HFFc6 (cell line): Measurements from ENCODE around the gene ZBTB49. TPM values are rescaled to one million over a fixed set of nuclear protein-coding genes. Genes with fewer than 3 reads are reported as not detected.
A peak's percentile ranks its signal among the peaks of the same experiment; 100 is the strongest.

Experiments
- DNase-seq: peaks from one replicate; pipeline ENCODE4 v3.0.0-alpha.2; 2018
- H3K27ac Mint-ChIP-seq: 2 replicates; pipeline ENCODE4 v1.8.0; 2020; ENCODE audit warnings: mild to moderate bottlenecking, mixed read lengths
- H3K27me3 Mint-ChIP-seq: 2 replicates; pipeline ENCODE4 v1.8.0; 2021; ENCODE audit warnings: mild to moderate bottlenecking, moderate library complexity, mixed read lengths; ENCODE audit not compliant: insufficient read depth
- H3K36me3 Mint-ChIP-seq: 2 replicates; pipeline ENCODE4 v1.8.0; 2021; ENCODE audit warnings: low read depth, mixed read lengths
- H3K4me1 Mint-ChIP-seq: 2 replicates; pipeline ENCODE4 v1.8.0; 2020; ENCODE audit warnings: low read depth, mixed read lengths
- H3K4me3 Mint-ChIP-seq: 2 replicates; pipeline ENCODE4 v1.8.0; 2020; ENCODE audit warnings: mild to moderate bottlenecking, moderate library complexity, mixed read lengths
- H3K9me3 Mint-ChIP-seq: 2 replicates; pipeline ENCODE4 v1.8.0; 2020; ENCODE audit warnings: mild to moderate bottlenecking, mixed read lengths
- total RNA-seq, 6 experiments: library from RNA; stranded (reverse); fragmentation: NEBNext Ultra II Directional; extraction: Animal tissue kit (Norgen Biotek cat#: 25700); gene quantifications; 2 replicates in 1 of 6; 3 replicates in 5 of 6; pipeline ENCODE4 v1.2.3, GENCODE V29; 2021
- TF ChIP-seq, protein P1 (sequence below): fragments of 200-600 bp; sonication (generic); IDR thresholded peaks from 2 replicates; pipeline ENCODE4 v1.5.0; 2021; ENCODE audit warnings: antibody characterized with exemption, mild to moderate bottlenecking

ZBTB49 gene
- total RNA-seq, 6 experiments from 2014 or later: 2.5 to 3.2 (median 3.0) TPM

DNA sequence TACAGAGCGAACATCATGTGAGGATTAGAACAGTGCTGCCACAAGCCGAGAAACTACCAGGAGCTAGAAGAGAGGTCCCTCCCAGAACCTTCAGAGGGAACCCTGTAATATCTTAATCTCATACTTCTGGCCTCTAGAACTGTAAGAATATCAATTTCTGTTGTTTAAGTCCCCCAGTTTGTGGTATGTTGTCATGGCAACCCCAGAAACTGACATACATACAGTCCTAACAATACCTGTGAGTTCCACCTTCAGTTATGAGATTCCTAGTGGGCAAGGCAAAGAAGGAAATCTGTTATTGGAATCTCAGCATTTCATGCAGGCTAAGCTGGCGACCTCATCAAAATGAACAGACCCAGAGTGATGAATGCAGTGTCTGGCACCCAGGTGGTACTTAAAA is 42.5 kb downstream of the ZBTB49 start:
- peaks cover 20% of the 10 kb centered on the region for H3K27me3 Mint-ChIP-seq
- no peak overlapping the region for H3K4me3 Mint-ChIP-seq
- H3K36me3 Mint-ChIP-seq: no peaks in the 10 kb centered on the region; the same call in 1 of the 2 replicates
- no peaks in the 10 kb centered on the region for H3K4me1 Mint-ChIP-seq
- no peaks in the 10 kb centered on the region for H3K9me3 Mint-ChIP-seq
- DNase-seq: no peak
- no peak overlapping the region for H3K27ac Mint-ChIP-seq
- TF ChIP-seq, protein P1, sequence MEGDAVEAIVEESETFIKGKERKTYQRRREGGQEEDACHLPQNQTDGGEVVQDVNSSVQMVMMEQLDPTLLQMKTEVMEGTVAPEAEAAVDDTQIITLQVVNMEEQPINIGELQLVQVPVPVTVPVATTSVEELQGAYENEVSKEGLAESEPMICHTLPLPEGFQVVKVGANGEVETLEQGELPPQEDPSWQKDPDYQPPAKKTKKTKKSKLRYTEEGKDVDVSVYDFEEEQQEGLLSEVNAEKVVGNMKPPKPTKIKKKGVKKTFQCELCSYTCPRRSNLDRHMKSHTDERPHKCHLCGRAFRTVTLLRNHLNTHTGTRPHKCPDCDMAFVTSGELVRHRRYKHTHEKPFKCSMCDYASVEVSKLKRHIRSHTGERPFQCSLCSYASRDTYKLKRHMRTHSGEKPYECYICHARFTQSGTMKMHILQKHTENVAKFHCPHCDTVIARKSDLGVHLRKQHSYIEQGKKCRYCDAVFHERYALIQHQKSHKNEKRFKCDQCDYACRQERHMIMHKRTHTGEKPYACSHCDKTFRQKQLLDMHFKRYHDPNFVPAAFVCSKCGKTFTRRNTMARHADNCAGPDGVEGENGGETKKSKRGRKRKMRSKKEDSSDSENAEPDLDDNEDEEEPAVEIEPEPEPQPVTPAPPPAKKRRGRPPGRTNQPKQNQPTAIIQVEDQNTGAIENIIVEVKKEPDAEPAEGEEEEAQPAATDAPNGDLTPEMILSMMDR: no peak

DNA sequence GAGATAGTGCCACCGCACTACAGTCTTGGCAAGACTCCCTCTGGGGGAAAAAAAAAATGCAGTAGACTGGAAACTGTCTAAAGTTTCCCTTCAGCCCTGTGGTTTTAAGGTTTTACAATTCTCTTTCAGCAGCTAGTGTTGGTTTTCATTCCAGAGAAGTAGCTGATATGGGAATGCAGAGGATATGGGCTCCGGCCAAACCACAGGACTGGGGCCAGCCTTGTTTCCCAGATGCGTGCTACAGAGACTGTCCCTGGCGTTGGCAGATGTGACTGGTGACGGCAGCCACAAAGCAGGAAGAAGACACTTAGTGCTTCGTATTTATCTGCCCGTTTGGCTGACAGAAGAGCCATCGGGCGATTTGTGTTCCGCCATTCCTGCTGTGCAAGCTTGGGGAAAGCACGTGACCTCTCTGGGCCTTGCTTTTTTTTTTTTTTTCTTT is 43.2 kb downstream of the ZBTB49 start:
- H3K36me3 Mint-ChIP-seq: no peaks in the 10 kb centered on the region; the same call in 1 of the 2 replicates
- H3K4me3 Mint-ChIP-seq: no peak overlapping the region; the same call in 1 of the 2 replicates
- TF ChIP-seq, protein P1: no peak
- H3K27me3 Mint-ChIP-seq: peaks cover 25% of the 10 kb centered on the region
- H3K9me3 Mint-ChIP-seq: no peaks in the 10 kb centered on the region
- H3K27ac Mint-ChIP-seq: peak overlapping the region; percentile 24; the same call in 1 of the 2 replicates
- no peaks in the 10 kb centered on the region for H3K4me1 Mint-ChIP-seq
- DNase-seq: peak; percentile 89

DNA sequence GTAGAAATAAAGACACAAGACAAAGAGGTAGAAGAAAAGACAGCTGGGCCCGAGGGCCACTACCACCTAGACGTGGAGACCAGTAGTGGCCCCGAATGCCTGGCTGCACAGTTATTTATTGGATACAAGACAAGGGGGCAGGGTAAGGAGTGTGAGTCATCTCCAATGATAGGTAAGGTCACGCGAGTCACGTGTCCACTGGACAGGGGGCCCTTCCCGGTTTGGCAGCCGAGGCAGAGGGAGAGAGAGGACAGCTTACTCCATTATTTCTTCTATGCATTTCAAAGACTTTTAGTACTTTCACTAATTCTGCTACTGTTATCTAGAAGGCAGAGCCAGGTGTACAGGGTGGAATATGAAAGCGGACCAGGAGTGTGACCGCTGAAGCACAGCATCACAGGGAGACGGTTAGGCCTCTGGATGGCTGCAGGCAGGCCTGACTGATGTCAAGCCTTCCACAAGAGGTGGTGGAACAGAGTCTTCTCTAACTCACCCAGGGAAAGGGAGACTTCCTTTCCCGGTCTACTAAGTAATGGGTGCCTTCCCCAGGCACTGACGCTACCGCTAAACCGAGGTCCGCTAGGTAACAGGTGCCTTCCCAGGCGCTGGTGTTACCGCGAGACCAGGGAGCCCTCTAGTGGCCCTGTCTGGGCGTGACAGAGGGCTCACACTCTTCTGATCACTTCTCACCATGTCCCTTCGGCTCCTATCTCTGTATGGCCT is 44.9 kb downstream of the ZBTB49 start:
- TF ChIP-seq, protein P1: peak; percentile 87
- H3K27ac Mint-ChIP-seq: no peak overlapping the region
- H3K9me3 Mint-ChIP-seq: no peaks in the 10 kb centered on the region
- DNase-seq: peak; percentile 31
- no peak overlapping the region for H3K4me3 Mint-ChIP-seq
- no peaks in the 10 kb centered on the region for H3K4me1 Mint-ChIP-seq
- H3K36me3 Mint-ChIP-seq: no peaks in the 10 kb centered on the region; the same call in 1 of the 2 replicates
- peaks cover 26% of the 10 kb centered on the region for H3K27me3 Mint-ChIP-seq

DNA sequence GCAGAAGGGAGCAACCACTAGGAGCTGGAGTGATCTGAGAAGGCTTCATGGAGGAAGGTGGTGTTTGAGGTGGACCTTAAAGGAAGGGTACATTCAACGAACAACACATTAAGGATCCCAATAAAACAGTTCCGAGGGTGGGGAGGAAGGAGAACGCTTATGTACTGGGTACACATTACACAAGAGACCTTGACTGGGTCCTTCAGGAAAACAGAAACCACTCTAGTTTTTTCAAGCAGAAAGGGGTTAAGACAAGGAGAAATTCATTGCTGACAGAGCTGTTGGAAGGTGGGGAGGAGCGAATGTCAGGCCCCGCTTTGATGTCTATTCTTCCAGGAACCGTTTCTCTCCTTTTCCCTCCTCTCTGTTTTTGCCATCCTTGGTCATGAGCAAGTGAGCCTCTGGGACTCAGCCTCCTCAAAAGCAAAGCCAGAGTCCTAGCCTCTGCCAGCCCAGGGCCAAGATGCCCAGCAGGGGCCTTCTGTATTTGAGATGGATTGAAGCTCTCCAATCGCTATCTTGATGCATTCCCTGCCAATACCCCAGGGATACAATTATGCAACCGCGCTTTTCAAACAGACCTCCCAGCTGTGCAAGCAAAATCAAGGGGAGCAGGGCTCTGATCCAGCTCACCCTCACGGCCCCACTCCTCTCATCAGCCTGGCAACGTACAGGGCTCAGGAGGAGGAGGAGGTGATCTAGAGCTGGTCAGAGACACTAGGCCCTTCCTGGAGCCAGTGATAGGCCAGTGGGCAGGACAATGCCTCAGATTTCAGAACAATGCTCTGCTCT is 48.4 kb downstream of the ZBTB49 start:
- peaks cover 29% of the 10 kb centered on the region for H3K27me3 Mint-ChIP-seq
- H3K4me1 Mint-ChIP-seq: no peaks in the 10 kb centered on the region
- no peak overlapping the region for H3K27ac Mint-ChIP-seq
- no peaks in the 10 kb centered on the region for H3K9me3 Mint-ChIP-seq
- no peaks in the 10 kb centered on the region for H3K36me3 Mint-ChIP-seq
- no peak overlapping the region for H3K4me3 Mint-ChIP-seq
- no peak for DNase-seq
- TF ChIP-seq, protein P1: no peak

DNA sequence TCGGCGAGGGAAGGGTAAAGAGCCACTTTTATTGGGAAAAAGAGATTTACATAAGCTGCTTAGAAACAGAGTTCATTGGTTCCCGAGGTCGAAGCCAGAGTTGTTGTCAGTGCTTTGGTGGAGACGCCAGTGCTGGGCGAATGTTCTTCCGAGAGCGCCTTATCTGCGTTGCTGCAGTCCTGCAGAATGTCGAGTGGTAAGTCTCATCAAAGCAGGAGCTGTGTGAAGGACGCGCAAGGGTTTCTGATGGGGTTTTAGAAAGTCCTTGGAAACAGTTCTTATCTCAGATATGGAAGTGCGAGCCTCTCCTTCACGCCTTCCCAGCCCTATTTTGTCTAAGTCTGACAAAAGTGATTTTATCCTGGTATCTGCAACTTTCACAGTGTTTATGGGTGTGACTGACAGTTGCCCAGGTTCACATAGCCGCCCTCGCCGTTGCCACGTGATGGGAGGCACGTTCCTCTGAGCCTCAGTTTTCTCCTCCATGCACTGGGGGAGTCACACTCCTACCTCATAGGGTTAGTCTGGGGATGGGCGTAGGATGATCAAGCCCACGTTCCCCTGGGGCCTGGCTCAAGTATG is 49.5 kb downstream of the ZBTB49 start:
- Mint-ChIP-seq H3K27ac (no peak overlapping the region), H3K27me3 (peaks cover 36% of the 10 kb centered on the region), H3K4me1 (no peaks in the 10 kb centered on the region), H3K4me3 (no peak overlapping the region), H3K36me3 (no peaks in the 10 kb centered on the region), H3K9me3 (no peaks in the 10 kb centered on the region)
- TF ChIP-seq, protein P1: no peak
- DNase-seq: no peak
